Stimulated activated CD8-positive, alpha-beta memory T cell treated with anti-CD3 and anti-CD28 coated beads, Interleukin-4, amount 100 ng/mL, for 48 hours (primary cell): ENCODE results near the gene TRIM51G.
"Not testable (repeated sequence)": the region's sequence is repeated elsewhere in the genome, so short reads cannot be mapped to it uniquely, and the experiment has no call there.

ENCODE experiments used
- DNase-seq: peaks from one replicate; pipeline ENCODE4 v3.0.0-alpha.2; 2020

The TRIM51G gene

DNA sequence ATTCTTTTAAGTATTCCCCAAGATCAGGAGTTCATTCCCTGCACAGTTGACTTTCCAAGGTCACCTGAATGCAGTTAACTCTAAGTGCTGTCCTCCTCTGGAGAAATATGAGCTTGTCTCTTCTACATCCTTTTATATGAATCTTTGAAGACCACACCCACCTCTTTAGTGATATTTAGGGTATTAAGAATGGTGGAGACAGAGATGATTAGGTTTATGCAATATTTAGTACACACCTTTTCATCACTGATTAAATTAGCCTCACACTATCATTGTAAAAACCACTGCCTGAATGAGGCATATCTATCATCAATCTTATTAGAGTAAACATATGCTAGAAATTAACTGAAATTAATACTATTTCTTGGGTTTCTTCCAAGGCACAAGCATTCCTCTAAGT lies at the start of gene TRIM51G:
Gene TRIM51G (minus strand): TSS at position 101 of the 400 bp plus-strand sequence. CDS start 2,190 bp downstream, outside the sequence.
- DNase-seq = not testable (repeated sequence)

- not testable (repeated sequence) for DNase-seq
Measured at GRCh38 chr11:49028523-49028922, 44.8 kb upstream of the TRIM51G start, which contains the start of gene TRIM49B. TSS of gene TRIM49B (plus strand) at chr11:49028823. CDS start at chr11:49031600, 2,777 bp downstream.

DNA sequence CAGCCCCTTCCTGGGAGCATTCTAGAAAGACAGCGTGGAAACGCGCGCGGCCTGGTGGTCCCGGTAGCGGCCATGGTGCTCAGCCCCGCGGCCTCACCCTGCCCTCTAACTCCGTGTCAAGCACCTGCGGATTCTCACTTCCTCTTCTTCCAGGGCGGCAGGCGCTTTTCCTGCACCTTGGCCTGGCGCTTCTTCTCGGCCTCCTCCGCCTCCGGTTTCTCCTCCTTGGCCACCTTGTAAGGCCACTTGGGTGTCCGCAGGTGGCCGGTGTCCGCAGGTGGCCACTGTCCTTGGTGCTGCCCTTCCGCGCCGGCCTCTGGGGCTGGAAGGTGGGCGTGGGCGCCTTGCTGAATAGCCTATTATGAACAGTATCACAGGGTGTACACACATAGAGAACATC lies 15.1 kb downstream of the TRIM51G start:
- DNase-seq = not testable (repeated sequence)

DNA sequence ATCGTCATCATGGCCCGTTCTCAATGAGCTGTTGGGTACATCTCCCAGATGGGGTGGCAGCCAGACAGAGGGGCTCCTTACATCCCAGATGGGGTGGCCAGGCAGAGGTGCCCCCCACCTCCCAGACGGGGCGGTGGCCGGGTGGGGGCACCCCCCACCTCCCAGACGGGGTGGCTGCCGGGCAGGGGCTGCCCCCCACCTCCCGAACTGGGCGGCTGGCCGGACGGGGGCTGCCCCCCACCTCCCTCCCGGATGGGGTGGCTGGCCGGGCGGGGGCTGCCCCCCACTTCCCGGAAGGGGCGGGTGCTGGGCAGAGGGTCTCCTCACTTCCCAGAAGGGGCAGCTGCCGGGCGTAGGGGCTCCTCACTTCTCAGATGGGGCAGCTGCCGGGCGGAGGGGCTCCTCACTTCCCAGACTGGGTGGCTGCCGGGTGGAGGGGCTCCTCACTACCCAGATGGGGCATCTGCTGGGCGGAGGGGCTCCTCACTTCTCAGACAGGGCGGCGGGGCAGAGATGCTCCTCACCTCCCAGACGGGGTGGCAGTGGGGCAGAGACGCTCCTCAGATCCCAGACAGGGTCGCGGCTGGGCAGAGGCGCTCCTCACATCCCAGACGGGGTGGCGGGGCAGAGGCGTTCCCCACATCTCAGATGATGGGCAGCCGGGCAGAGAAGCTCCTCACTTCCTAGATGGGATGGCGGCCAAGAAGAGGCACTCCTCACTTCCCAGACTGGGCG lies 28.2 kb downstream of the TRIM51G start:
- DNase-seq = not testable (repeated sequence)

DNA sequence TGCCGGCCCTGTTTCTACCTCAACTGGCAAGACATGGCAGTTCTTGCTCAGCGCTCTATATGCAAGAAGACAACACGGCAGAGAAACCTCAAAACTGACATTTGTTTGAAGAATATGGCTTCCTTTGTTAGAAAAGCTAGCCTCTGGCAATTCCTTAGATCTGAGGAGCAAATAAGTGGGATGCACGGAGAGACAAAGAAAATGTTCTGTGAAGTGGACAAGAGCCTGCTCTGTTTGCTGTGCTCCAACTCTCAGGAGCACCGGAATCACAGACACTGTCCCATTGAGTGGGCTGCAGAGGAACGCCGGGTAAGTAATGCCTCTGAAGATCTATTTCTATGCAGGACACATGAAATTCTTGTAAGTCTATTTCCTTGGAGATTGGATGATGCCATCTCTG lies 37.9 kb downstream of the TRIM51G start:
- DNase-seq = not testable (repeated sequence)
